DOHH2 (cell line): Measurements from ENCODE around the gene ZNF408.

Source experiments
- CTCF ChIP-seq: fragments of 200-600 bp; sonication (generic); IDR thresholded peaks from one replicate; pipeline ENCODE4 v1.5.1; 2014; ENCODE audit warnings: antibody characterized with exemption, mild to moderate bottlenecking, low read depth, low read length; ENCODE audit not compliant: poor library complexity, severe bottlenecking
- EZH2phosphoT487 ChIP-seq: fragments of 200-600 bp; sonication (generic); IDR thresholded peaks from 2 replicates; pipeline ENCODE4 v1.6.1; 2017; ENCODE audit warnings: borderline replicate concordance, mild to moderate bottlenecking, antibody characterized with exemption, low read length, moderate library complexity, mixed read lengths

- TF ChIP-seq CTCF (no peak), EZH2phosphoT487 (no peak)
These were observed 36.9 kb downstream of the ZNF408 start for GRCh38 chr11:46737699-46738098.
